ENCODE measurements around the gene LTBP3.

The LTBP3 gene

GRCh38 chr11:65576232-65576866 is 18.2 kb upstream of the LTBP3 start:
- peak overlapping the region; percentile 94 for H3K27ac ChIP-seq (ENCODE audit: low read length)
- no peaks in the 10 kb centered on the region for H3K27me3 ChIP-seq (ENCODE audit: low read depth, low read length)
- peaks cover 26 to 54% of the 10 kb centered on the region in 2 donors for H3K4me1 ChIP-seq (ENCODE audit: control insufficient read depth in 1 of 2, insufficient read depth in 2 of 2, low read length in 2 of 2)
- no peaks in the 10 kb centered on the region for H3K9me3 ChIP-seq (ENCODE audit: control insufficient read depth in 1 of 2, low read length in 2 of 2)
- H3K36me3 ChIP-seq (ENCODE audit: control insufficient read depth in 1 of 2, insufficient read depth in 2 of 2, low read length in 2 of 2), result peaks cover 18 to 21% of the 10 kb centered on the region in 2 donors
- H3K4me3 ChIP-seq (ENCODE audit: low read depth in 1 of 2, low read length in 2 of 2), result peak overlapping the region; percentile 76 to 95

- H3K27me3 ChIP-seq (ENCODE audit: low read depth, low read length), result no peaks in the 10 kb centered on the region
- peaks cover 15 to 16% of the 10 kb centered on the region in 2 donors for H3K36me3 ChIP-seq (ENCODE audit: control insufficient read depth in 1 of 2, insufficient read depth in 2 of 2, low read length in 2 of 2)
- H3K27ac ChIP-seq (ENCODE audit: low read length), result peak within 1 kb of the TSS; percentile 94
- H3K4me1 ChIP-seq (ENCODE audit: control insufficient read depth in 1 of 2, insufficient read depth in 2 of 2, low read length in 2 of 2), result peaks cover 33 to 60% of the 10 kb centered on the region in 2 donors
- no peaks in the 10 kb centered on the region for H3K9me3 ChIP-seq (ENCODE audit: control insufficient read depth in 1 of 2, low read length in 2 of 2)
- peak within 1 kb of the TSS; percentile 76 to 95 for H3K4me3 ChIP-seq (ENCODE audit: low read depth in 1 of 2, low read length in 2 of 2)
These were observed 17.5 kb upstream of the LTBP3 start, which contains the start of gene EHBP1L1 for GRCh38 chr11:65575568-65576231. Gene EHBP1L1 (plus strand): TSS chr11:65576053. CDS start chr11:65576303, 250 bp downstream.

GRCh38 chr11:65574811-65575567 is 16.8 kb upstream of the LTBP3 start:
- H3K27ac ChIP-seq (ENCODE audit: low read length), result peak overlapping the region; percentile 81
- no peaks in the 10 kb centered on the region for H3K27me3 ChIP-seq (ENCODE audit: low read depth, low read length)
- peak overlapping the region; percentile 72 to 95 for H3K4me3 ChIP-seq (ENCODE audit: low read depth in 1 of 2, low read length in 2 of 2)
- peaks cover 8% of the 10 kb centered on the region in 2 donors for H3K36me3 ChIP-seq (ENCODE audit: control insufficient read depth in 1 of 2, insufficient read depth in 2 of 2, low read length in 2 of 2)
- no peaks in the 10 kb centered on the region for H3K9me3 ChIP-seq (ENCODE audit: control insufficient read depth in 1 of 2, low read length in 2 of 2)
- peaks cover 33 to 62% of the 10 kb centered on the region in 2 donors for H3K4me1 ChIP-seq (ENCODE audit: control insufficient read depth in 1 of 2, insufficient read depth in 2 of 2, low read length in 2 of 2)

GRCh38 chr11:65574109-65574810 is 16.1 kb upstream of the LTBP3 start:
- Histone ChIP-seq H3K27ac (ENCODE audit: low read length) (peak overlapping the region; percentile 81), H3K9me3 (ENCODE audit: control insufficient read depth in 1 of 2, low read length in 2 of 2) (no peaks in the 10 kb centered on the region), H3K4me3 (ENCODE audit: low read depth in 1 of 2, low read length in 2 of 2) (peak overlapping the region; percentile 74 to 95), H3K4me1 (ENCODE audit: control insufficient read depth in 1 of 2, insufficient read depth in 2 of 2, low read length in 2 of 2) (peaks cover 33 to 64% of the 10 kb centered on the region in 2 donors), H3K36me3 (ENCODE audit: control insufficient read depth in 1 of 2, insufficient read depth in 2 of 2, low read length in 2 of 2) (peaks cover under 1 to 5% of the 10 kb centered on the region in 2 donors), H3K27me3 (ENCODE audit: low read depth, low read length) (no peaks in the 10 kb centered on the region)

GRCh38 chr11:65573391-65574079 is 15.4 kb upstream of the LTBP3 start:
- no peaks in the 10 kb centered on the region for H3K9me3 ChIP-seq (ENCODE audit: control insufficient read depth in 1 of 2, low read length in 2 of 2)
- peaks cover 35 to 66% of the 10 kb centered on the region in 2 donors for H3K4me1 ChIP-seq (ENCODE audit: control insufficient read depth in 1 of 2, insufficient read depth in 2 of 2, low read length in 2 of 2)
- H3K27me3 ChIP-seq (ENCODE audit: low read depth, low read length), result no peaks in the 10 kb centered on the region
- peak overlapping the region; percentile 45 for H3K27ac ChIP-seq (ENCODE audit: low read length)
- peaks cover 0 to 2% of the 10 kb centered on the region in 2 donors for H3K36me3 ChIP-seq (ENCODE audit: control insufficient read depth in 1 of 2, insufficient read depth in 2 of 2, low read length in 2 of 2)
- peak overlapping the region; percentile 74 to 95 for H3K4me3 ChIP-seq (ENCODE audit: low read depth in 1 of 2, low read length in 2 of 2)

GRCh38 chr11:65572356-65573051 is 14.3 kb upstream of the LTBP3 start, which contains the start of gene FAM89B:
Gene FAM89B (plus strand): TSS chr11:65572538. CDS start chr11:65572670, 132 bp downstream.
- Histone ChIP-seq H3K36me3 (ENCODE audit: control insufficient read depth in 1 of 2, insufficient read depth in 2 of 2, low read length in 2 of 2) (no peaks in the 10 kb centered on the region), H3K4me1 (ENCODE audit: control insufficient read depth in 1 of 2, insufficient read depth in 2 of 2, low read length in 2 of 2) (peaks cover 25 to 66% of the 10 kb centered on the region in 2 donors)

GRCh38 chr11:65571940-65572339 is 13.8 kb upstream of the LTBP3 start:
- peak overlapping the region; percentile 69 for H3K27ac ChIP-seq (ENCODE audit: low read length)
- no peaks in the 10 kb centered on the region for H3K36me3 ChIP-seq (ENCODE audit: control insufficient read depth in 1 of 2, insufficient read depth in 2 of 2, low read length in 2 of 2)
- H3K4me1 ChIP-seq (ENCODE audit: control insufficient read depth in 1 of 2, insufficient read depth in 2 of 2, low read length in 2 of 2), result peaks cover 24 to 61% of the 10 kb centered on the region in 2 donors
- H3K4me3 ChIP-seq (ENCODE audit: low read depth in 1 of 2, low read length in 2 of 2), result peak overlapping the region; percentile 78 to 95
- H3K9me3 ChIP-seq (ENCODE audit: control insufficient read depth in 1 of 2, low read length in 2 of 2), result no peaks in the 10 kb centered on the region
- no peaks in the 10 kb centered on the region for H3K27me3 ChIP-seq (ENCODE audit: low read depth, low read length)

More at GRCh38 chr11:65572356-65573051, 14.3 kb upstream of the LTBP3 start, which contains the start of gene FAM89B:
- H3K4me3 ChIP-seq (ENCODE audit: low read depth in 1 of 2, low read length in 2 of 2), result peak within 1 kb of the TSS; percentile 78 to 95
- peak within 1 kb of the TSS; percentile 69 for H3K27ac ChIP-seq (ENCODE audit: low read length)
- no peaks in the 10 kb centered on the region for H3K9me3 ChIP-seq (ENCODE audit: control insufficient read depth in 1 of 2, low read length in 2 of 2)
- no peaks in the 10 kb centered on the region for H3K27me3 ChIP-seq (ENCODE audit: low read depth, low read length)

- Histone ChIP-seq H3K27ac (ENCODE audit: low read length) (peak overlapping the region; percentile 69), H3K4me3 (ENCODE audit: low read depth in 1 of 2, low read length in 2 of 2) (peak overlapping the region; percentile 78 to 95), H3K27me3 (ENCODE audit: low read depth, low read length) (no peaks in the 10 kb centered on the region), H3K9me3 (ENCODE audit: control insufficient read depth in 1 of 2, low read length in 2 of 2) (no peaks in the 10 kb centered on the region), H3K4me1 (ENCODE audit: control insufficient read depth in 1 of 2, insufficient read depth in 2 of 2, low read length in 2 of 2) (peaks cover 19 to 58% of the 10 kb centered on the region in 2 donors), H3K36me3 (ENCODE audit: control insufficient read depth in 1 of 2, insufficient read depth in 2 of 2, low read length in 2 of 2) (no peaks in the 10 kb centered on the region)
These were observed 13.3 kb upstream of the LTBP3 start for GRCh38 chr11:65571420-65571819.

- Histone ChIP-seq H3K4me1 (ENCODE audit: control insufficient read depth in 1 of 2, insufficient read depth in 2 of 2, low read length in 2 of 2) (peaks cover 18 to 55% of the 10 kb centered on the region in 2 donors), H3K4me3 (ENCODE audit: low read depth in 1 of 2, low read length in 2 of 2) (peak within 1 kb of the TSS; percentile 78 to 95), H3K36me3 (ENCODE audit: control insufficient read depth in 1 of 2, insufficient read depth in 2 of 2, low read length in 2 of 2) (no peaks in the 10 kb centered on the region), H3K9me3 (ENCODE audit: control insufficient read depth in 1 of 2, low read length in 2 of 2) (no peaks in the 10 kb centered on the region), H3K27me3 (ENCODE audit: low read depth, low read length) (no peaks in the 10 kb centered on the region), H3K27ac (ENCODE audit: low read length) (peak within 1 kb of the TSS; percentile 96)
These were observed 12.1 kb upstream of the LTBP3 start, which contains the start of gene ZNRD2 for GRCh38 chr11:65569973-65570918. Gene ZNRD2 (plus strand): TSS chr11:65570477. CDS start chr11:65570492, 15 bp downstream.
